Suprapubic skin (tissue), 4 donors: ENCODE measurements around the gene TDO2.

Experiments used
- CTCF ChIP-seq, 2 donors: fragments of 200-600 bp in 1 of 2; fragments of 450-650 bp in 1 of 2; sonication (generic) in 1 of 2; IDR thresholded peaks; one replicate each; pipeline ENCODE4 v1.5.1; 2016 to 2019; ENCODE audit warnings: antibody characterized with exemption in 2 of 2, mild to moderate bottlenecking in 1 of 2, moderate library complexity in 1 of 2
- EP300 ChIP-seq: sonication (generic); formaldehyde crosslinking; IDR thresholded peaks from one replicate; pipeline ENCODE4 v1.6.1; 2017; ENCODE audit warnings: antibody characterized with exemption
- POLR2A ChIP-seq, 2 donors: fragments of 450-650 bp; IDR thresholded peaks; one replicate each; pipeline ENCODE4 v1.6.1; 2017; ENCODE audit warnings: antibody characterized with exemption in 2 of 2, mild to moderate bottlenecking in 2 of 2, moderate library complexity in 2 of 2
- POLR2AphosphoS5 ChIP-seq, 3 donors: sonication (generic); formaldehyde crosslinking; IDR thresholded peaks; one replicate each; pipeline ENCODE4 v1.6.1; 2017; ENCODE audit warnings: antibody characterized with exemption in 3 of 3

GRCh38 chr4:155931634-155932033 lies 28.1 kb downstream of the TDO2 start:
- no peak for TF ChIP-seq EP300
- no peak for TF ChIP-seq CTCF (IDR thresholded peaks at IDR 0.05)
- no peak for TF ChIP-seq POLR2A (IDR thresholded peaks at IDR 0.05)
- TF ChIP-seq POLR2AphosphoS5 (IDR thresholded peaks at IDR 0.05) = no peak
